Loucy (cell line): ENCODE data around the gene TIAM2.

ENCODE experiments used
- EZH2phosphoT487 ChIP-seq: fragments of 200-600 bp; IDR thresholded peaks from 2 replicates; pipeline ENCODE4 v1.6.1; 2018; ENCODE audit warnings: antibody characterized with exemption, mild to moderate bottlenecking, moderate library complexity, borderline replicate concordance
- TF ChIP-seq, protein P1 (sequence below): fragments of 200-600 bp; sonication (generic); conservative IDR thresholded peaks from 2 replicates; pipeline ENCODE4 v1.5.1; 2014; ENCODE audit warnings: mild to moderate bottlenecking, antibody characterized with exemption, low read length

DNA sequence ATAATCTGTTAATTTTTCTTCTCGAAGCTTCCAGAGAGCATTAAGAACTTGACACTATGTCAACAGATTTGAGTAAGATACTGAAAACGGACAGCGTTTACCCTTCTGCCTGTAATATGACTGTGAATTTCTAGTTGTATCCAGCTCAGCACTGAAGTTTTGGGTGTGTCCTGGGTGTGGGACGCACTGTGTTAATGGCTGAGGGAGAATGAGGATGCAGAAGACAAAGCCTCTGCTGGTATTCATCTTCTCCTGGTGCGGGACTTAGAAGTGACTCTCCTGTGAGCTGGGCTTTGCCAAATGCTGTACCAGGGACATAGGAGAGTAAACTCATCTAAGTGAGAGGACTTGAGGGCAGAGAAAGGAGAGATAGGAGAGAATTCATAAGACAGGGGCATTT is 178.4 kb downstream of the TIAM2 start:
- TF ChIP-seq, protein P1, sequence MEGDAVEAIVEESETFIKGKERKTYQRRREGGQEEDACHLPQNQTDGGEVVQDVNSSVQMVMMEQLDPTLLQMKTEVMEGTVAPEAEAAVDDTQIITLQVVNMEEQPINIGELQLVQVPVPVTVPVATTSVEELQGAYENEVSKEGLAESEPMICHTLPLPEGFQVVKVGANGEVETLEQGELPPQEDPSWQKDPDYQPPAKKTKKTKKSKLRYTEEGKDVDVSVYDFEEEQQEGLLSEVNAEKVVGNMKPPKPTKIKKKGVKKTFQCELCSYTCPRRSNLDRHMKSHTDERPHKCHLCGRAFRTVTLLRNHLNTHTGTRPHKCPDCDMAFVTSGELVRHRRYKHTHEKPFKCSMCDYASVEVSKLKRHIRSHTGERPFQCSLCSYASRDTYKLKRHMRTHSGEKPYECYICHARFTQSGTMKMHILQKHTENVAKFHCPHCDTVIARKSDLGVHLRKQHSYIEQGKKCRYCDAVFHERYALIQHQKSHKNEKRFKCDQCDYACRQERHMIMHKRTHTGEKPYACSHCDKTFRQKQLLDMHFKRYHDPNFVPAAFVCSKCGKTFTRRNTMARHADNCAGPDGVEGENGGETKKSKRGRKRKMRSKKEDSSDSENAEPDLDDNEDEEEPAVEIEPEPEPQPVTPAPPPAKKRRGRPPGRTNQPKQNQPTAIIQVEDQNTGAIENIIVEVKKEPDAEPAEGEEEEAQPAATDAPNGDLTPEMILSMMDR: no peak
- TF ChIP-seq EZH2phosphoT487: no peak
